Measurements from ENCODE around the gene DDIT3. TPM values are rescaled to one million over a fixed set of nuclear protein-coding genes. Genes with fewer than 3 reads are reported as not detected.

Gene DDIT3
- total and polyA plus RNA-seq, 2 of the 4 experiments (the other 2 are of a cell fraction) = 19.4 to 54.4 TPM

DNA sequence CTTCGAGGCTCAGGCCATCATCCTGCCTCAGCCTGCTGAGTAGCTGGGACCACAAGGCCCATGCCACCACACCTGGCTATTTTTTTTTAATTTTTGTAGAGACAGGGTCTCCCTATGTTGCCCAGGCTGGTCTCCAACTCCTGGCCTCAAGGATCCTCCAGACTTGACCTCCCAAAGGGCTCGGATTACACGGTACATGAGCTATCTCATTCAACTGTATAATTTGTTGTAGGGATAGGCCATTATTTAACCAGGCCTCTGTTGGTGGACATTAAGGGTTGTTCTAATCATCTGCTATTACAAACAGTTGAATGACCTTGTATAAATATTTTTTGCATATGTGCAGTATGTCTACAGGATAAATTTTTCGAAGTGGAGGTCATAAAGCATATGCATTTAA is 38.5 kb upstream of the DDIT3 start:
- H3K18ac ChIP-seq (ENCODE audit: low read depth, low read length) = no peak overlapping the region
- no peaks in the 10 kb centered on the region for H4K20me1 ChIP-seq (ENCODE audit: insufficient read depth, low read length)
- no peak overlapping the region for H3K4me3 ChIP-seq (ENCODE audit: insufficient read depth, low read depth, low read length)
- H3K4me2 ChIP-seq (ENCODE audit: low read depth, low read length) = no peak overlapping the region
- H3K56ac ChIP-seq (ENCODE audit: extremely low read depth, insufficient read depth, low read length) = no peak overlapping the region
- DNase-seq (no peak), ATAC-seq (ENCODE audit: low read depth) (no peak)
- no peaks in the 10 kb centered on the region for H3K36me3 ChIP-seq (ENCODE audit: control insufficient read depth, insufficient read depth, low read length)
- H4K91ac ChIP-seq (ENCODE audit: insufficient read depth, low read depth, low read length) = no peak overlapping the region
- no peak overlapping the region for H2BK15ac ChIP-seq (ENCODE audit: low read depth, low read length)
- TF ChIP-seq RAD21 (IDR thresholded peaks at IDR 0.05; ENCODE audit: low read length) = no peak
- TF ChIP-seq MXI1 (IDR thresholded peaks at IDR 0.05; ENCODE audit: borderline replicate concordance, low read depth, low read length) = no peak
- TF ChIP-seq, protein P1, sequence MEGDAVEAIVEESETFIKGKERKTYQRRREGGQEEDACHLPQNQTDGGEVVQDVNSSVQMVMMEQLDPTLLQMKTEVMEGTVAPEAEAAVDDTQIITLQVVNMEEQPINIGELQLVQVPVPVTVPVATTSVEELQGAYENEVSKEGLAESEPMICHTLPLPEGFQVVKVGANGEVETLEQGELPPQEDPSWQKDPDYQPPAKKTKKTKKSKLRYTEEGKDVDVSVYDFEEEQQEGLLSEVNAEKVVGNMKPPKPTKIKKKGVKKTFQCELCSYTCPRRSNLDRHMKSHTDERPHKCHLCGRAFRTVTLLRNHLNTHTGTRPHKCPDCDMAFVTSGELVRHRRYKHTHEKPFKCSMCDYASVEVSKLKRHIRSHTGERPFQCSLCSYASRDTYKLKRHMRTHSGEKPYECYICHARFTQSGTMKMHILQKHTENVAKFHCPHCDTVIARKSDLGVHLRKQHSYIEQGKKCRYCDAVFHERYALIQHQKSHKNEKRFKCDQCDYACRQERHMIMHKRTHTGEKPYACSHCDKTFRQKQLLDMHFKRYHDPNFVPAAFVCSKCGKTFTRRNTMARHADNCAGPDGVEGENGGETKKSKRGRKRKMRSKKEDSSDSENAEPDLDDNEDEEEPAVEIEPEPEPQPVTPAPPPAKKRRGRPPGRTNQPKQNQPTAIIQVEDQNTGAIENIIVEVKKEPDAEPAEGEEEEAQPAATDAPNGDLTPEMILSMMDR (conservative IDR thresholded peaks at IDR 0.05; ENCODE audit: low read depth, low read length) = no peak
- in situ Hi-C loops (cut with MboI; ENCODE audit: low sequenced_read_pairs) (no loop called here), intact Hi-C loops (cut with micrococcal nuclease) (no loop called here), dilution Hi-C loops (cut with HindIII; ENCODE audit: low sequenced_read_pairs, unreplicated experiment) (loop anchor here (25.0 kb wide), 1 partner anchor 103 kb away; no protein-coding TSS in a partner anchor)
- H3K9me1 ChIP-seq (ENCODE audit: insufficient read depth, low read length) = no peaks in the 10 kb centered on the region
- no TSS peak for BruUV-seq (replicated peaks)
- no peak overlapping the region for H3K23ac ChIP-seq (ENCODE audit: low read depth, low read length)
- H2BK120ac ChIP-seq (ENCODE audit: low read depth, low read length) = no peak overlapping the region
- H2BK5ac ChIP-seq (ENCODE audit: low read depth, low read length, poor library complexity, severe bottlenecking) = no peak overlapping the region
- no peaks in the 10 kb centered on the region for H3K9me3 ChIP-seq (ENCODE audit: control insufficient read depth, insufficient read depth, low read length)
- no peak overlapping the region for H4K5ac ChIP-seq (ENCODE audit: low read depth, low read length)
- no peak overlapping the region for H2BK20ac ChIP-seq (ENCODE audit: low read depth, low read length)
- no peaks in the 10 kb centered on the region for H3K79me1 ChIP-seq (ENCODE audit: low read depth in 1 of 2, low read length in 2 of 2)
- H3K4ac ChIP-seq (ENCODE audit: low read depth, low read length) = no peak overlapping the region
- no peak overlapping the region for H2AFZ ChIP-seq (replicated peaks; ENCODE audit: low read length, poor library complexity)
- no peak overlapping the region for H3K27ac ChIP-seq (ENCODE audit: insufficient read depth, low read length)
- no peak overlapping the region for H4K8ac ChIP-seq (ENCODE audit: low read depth in 2 of 2, low read length in 2 of 2)
- no peak overlapping the region for H2AK5ac ChIP-seq (ENCODE audit: low read depth, low read length)
- H3K9ac ChIP-seq (ENCODE audit: low read depth, low read length) = no peak overlapping the region
- ChIA-PET CTCF (interaction anchor here (0.9 kb wide), 1 partner anchor 24 kb away, joined by 3 read pairs; no protein-coding TSS in a partner anchor), POLR2A (ENCODE audit: unreplicated experiment) (no interaction called here)
- H3K27me3 ChIP-seq (ENCODE audit: control insufficient read depth, insufficient read depth, low read length) = peaks cover 9% of the 10 kb centered on the region
- no peak overlapping the region for H2AK9ac ChIP-seq (replicated peaks; ENCODE audit: low read depth, low read length, poor library complexity)
- WGBS, 2 experiments (ENCODE audit: extremely low coverage in 2 of 2, insufficient read length in 1 of 2) = 20% methylated on average over 1 of the region's 4 CpGs; no CpG with 5 or more reads in 1 of the 2 experiments
- H3K4me1 ChIP-seq (ENCODE audit: control insufficient read depth, insufficient read depth, low read length) = no peaks in the 10 kb centered on the region
- H3K14ac ChIP-seq (replicated peaks; ENCODE audit: low read depth, low read length) = no peak overlapping the region

Measured in IMR-90 (cell line).